ENCODE results near the gene PRKCE.

DNA sequence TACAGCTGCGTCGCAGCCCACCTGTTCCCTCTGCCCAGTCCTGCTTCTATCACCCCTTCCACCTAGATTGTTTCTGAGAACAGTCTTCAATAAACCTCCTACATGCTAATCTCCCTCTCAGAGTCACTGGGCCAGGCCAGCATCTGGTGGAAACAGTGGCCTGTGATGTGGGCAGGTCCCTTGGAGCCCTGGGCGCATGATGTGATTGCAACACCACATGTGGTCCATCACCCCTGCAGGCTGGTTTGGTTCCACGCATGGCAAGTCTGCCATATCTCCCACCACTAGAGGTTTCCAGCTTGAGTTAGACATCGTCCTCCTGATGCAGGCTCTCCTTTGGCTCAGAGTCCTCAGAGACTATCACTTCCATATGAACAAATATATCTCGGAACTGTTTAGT, 83.5 kb downstream of the PRKCE start:
- TF ChIP-seq GATA3 (IDR thresholded peaks at IDR 0.05; ENCODE audit: low read depth, low read length) (no peak), GATA2 (IDR thresholded peaks at IDR 0.05; ENCODE audit: low read depth, low read length) (no peak)
